ENCODE data around the gene DHX16.
"Not testable (repeated sequence)": the region's sequence is repeated elsewhere in the genome, so short reads cannot be mapped to it uniquely, and the experiment has no call there.

Gene DHX16

DNA sequence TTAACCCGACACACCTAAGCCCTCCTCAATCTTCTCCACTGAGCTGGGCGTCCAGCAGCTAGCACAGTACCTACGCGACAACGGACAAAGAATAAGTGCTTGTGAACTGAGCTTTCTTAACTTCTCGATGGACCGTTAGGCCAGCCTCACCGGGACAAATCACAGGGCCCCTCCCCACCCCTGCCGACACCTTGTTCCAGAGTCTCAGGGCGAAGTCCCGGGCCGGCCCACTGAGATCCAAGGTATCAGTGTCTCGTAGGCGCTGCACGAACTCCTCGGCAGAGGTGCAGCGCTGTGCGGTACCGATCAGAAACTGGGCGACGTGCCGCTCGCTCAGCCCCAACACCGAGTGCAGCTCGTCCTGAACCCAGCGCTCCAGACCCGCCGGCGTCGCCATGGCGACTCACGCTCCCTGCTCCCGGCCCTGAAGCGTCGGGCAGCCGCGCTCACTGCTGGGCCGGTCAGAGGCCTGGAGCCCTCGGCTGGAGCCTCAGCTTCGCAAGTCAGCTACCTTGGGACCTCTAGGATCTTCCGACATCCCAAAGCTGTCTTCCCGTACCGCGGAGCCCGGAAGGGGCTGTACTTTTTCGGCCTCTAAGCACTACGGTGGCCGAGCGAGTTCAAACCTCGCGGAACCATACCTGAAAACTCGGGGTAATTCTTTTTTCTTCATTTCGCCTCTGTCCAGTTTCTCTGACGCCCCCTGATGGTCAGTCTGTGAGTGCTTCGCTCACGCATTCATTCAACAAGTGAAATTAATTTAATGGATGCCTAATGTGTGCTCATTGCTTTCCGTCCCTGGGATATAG is at the start of gene DHX16:
DHX16 (minus strand) TSS at position 562 of the 809 bp plus-strand sequence; CDS start at position 397, 165 bp downstream.
- DNase-seq: peak; percentile 95

GRCh38 chr6:30722025-30722279 is 49.1 kb upstream of the DHX16 start:
- DNase-seq: not testable (repeated sequence)

GRCh38 chr6:30721198-30722024 is 48.6 kb upstream of the DHX16 start:
- peak; percentile 91 for DNase-seq

- peak; percentile 72 for DNase-seq
These were observed 48.0 kb upstream of the DHX16 start for GRCh38 chr6:30720738-30721197.

- peak; percentile 98 for DNase-seq
These were observed 47.3 kb upstream of the DHX16 start, which contains the start of gene TUBB for GRCh38 chr6:30719791-30720737. TUBB (plus strand) TSS chr6:30720352; CDS start chr6:30720507, 155 bp downstream.

- DNase-seq: no peak
These were observed 46.5 kb upstream of the DHX16 start for GRCh38 chr6:30719356-30719755.

DNA sequence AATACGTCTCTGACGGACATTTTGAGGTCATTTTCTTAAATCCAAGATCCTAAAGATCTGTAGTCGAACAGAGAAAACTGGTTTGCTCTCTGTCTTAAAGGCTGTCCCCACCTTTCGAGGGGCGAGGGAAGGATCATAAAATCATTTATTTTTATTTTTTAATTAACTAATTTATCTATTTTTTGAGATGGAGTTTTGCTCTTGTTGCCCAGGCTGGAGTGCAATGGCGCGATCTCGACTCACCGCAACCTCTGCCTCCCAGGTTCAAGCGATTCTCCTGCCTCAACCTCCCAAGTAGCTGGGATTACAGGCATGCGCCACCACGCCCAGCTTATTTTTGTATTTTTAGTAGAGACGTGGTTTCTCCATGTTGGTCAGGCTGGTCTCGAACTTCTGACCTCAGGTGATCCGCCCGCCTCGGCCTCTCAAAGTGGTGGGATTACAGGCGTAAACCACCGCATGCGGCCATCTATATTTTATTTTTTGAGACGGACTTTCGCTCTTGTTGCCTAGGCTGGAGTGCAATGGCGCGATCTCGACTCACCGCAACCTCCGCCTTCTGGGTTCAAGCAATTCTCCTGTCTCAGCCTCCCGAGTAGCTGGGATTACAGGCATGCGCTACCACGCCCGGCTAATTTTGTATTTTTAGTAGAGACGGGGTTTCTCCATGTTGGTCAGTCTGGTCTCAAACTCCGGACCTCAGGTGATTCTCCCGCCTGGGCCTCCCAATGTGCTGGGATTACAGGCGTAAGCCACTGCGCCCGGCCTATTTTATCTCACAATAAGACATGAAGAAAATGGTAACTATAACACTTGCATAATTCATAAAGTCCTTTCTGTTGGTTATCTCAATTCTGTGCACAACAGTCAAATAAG is 45.3 kb upstream of the DHX16 start:
- DNase-seq: not testable (repeated sequence)

DNA sequence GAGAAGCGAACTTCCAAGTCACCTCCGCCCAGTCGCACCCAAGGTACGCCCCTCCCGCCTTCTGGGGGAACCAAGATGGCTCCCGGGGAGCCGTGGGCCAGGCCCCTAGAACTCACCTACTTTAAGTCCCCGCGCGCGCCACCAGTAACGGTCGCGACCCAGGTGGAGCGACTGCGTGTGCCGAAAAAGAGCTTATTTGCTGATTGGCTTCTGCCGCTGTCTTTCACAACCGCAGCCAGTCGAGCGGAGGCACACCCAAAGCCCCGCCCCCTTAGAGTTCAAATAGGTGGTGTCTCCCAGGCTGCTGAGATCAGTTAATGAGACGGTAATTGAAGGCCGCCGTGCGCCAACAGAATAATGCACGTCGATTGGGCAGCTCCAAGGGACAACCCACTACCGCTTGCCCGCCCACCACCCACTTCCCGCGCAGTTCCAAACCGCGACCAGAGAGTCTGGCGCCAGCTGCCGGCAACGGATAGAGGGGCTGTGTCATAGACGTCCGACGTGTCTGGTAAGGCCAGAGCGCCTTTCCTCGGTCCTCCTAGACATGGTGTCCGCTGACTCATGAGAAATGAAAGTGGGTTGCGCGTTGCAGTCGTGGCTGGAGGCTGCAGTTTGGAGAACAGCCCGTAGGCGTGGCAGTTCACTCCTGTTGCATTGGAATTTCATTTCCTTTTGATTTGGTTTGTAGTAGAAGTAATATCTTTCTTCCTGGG is 44.5 kb upstream of the DHX16 start, which contains the start of gene MDC1:
MDC1 (minus strand) TSS at position 153 of the 716 bp plus-strand sequence. CDS start 2,106 bp downstream, outside the sequence.
- DNase-seq: peak; percentile 100

GRCh38 chr6:30716879-30717128 is 44.0 kb upstream of the DHX16 start:
- DNase-seq: no peak

DNA sequence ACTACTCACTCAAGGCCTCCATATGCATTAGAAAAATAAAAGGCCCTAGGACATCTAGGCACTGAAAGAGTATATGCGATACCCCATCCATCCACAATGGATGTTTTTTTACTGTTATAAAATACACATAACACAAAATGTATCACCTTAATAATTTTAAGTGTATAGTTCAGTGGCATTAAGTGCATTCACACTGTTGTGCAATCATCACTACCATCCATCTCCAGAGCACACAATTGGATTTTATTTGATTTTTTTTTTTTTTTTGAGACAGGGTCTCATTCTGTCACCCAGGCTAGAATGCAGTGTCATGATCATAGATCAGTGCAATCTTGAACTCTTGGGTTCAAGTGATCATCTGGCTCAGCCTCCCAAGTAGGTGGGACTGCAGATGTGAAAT is 41.5 kb upstream of the DHX16 start:
- no peak for DNase-seq

DNA sequence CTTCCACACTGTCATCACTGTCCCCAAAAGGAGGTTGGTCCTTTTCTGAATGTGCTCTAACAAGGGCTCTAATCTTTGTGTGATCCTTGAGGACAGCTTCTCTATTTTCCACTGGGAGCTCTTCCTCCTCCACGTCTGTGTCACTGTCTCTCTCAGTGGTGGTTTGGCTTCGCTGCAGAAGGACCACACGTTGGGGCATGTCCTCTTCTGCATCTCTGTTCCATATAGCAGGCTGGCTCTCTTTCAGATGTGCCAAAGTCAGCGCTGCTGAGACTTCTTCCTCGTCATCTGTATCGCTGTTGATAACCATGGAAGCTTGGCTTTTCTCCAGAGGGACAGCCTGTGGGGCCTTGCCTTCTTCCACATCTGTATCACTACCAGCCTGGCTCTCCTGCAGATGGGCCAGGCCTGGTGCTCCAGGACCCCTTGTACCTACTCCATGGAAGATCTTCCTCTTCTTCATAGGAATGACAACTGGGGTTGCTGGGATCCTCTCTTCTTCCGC is 39.7 kb upstream of the DHX16 start:
- no peak for DNase-seq

GRCh38 chr6:30711758-30712380 is 39.1 kb upstream of the DHX16 start:
- DNase-seq: no peak

- no peak for DNase-seq
These were observed 36.5 kb upstream of the DHX16 start for GRCh38 chr6:30709101-30709868.

GRCh38 chr6:30707281-30707850 is 34.6 kb upstream of the DHX16 start:
- DNase-seq: peak; percentile 74

GRCh38 chr6:30705620-30706019 is 32.8 kb upstream of the DHX16 start:
- DNase-seq: no peak

GRCh38 chr6:30703821-30704220 is 31.0 kb upstream of the DHX16 start:
- DNase-seq: no peak

GRCh38 chr6:30703011-30703410 is 30.2 kb upstream of the DHX16 start:
- no peak for DNase-seq

- DNase-seq: no peak
These were observed 27.5 kb upstream of the DHX16 start for GRCh38 chr6:30700340-30700739.

DNA sequence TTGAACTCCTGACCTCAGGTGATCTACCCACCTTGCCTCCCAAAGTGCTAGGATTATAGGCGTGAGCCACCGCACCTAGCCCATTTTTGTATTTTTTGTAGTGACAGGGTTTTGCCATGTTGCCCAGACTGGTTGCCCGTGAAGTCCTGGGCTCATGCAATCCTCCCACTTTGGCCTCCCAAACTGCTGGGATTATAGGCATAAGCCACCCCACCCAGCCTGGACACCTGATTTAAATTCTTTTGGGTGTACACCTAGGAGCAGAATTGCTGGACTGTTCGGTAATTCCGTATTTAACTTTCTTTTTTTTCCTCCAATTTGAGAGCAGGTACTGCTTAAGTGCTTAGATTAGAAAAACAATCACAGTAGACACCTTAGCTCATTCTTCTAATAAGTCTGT is 23.6 kb upstream of the DHX16 start:
- no peak for DNase-seq
